Measurements from ENCODE around the gene CROT. TPM values are rescaled to one million over a fixed set of nuclear protein-coding genes. Genes with fewer than 3 reads are reported as not detected.

Gene CROT
- total RNA-seq, 1 donor from 2014 or later, result 11.2 TPM

GRCh38 chr7:87341441-87341840, 4.0 kb upstream of the CROT start:
- intact Hi-C loops (cut with micrococcal nuclease), result loop anchor here (5.0 to 10.0 kb wide), 2 partner anchors 253 to 286 kb away; partner anchors contain the start of gene RUNDC3B

GRCh38 chr7:87342231-87342630, 3.2 kb upstream of the CROT start:
- intact Hi-C loops (cut with micrococcal nuclease), result loop anchor here (5.0 to 10.0 kb wide), 2 partner anchors 253 to 285 kb away; partner anchors contain the start of gene RUNDC3B

- intact Hi-C loops (cut with micrococcal nuclease), result loop anchor here (2.0 to 10.0 kb wide), 4 partner anchors 24 to 283 kb away; partner anchors contain the start of gene RUNDC3B
Observed at GRCh38 chr7:87344446-87344845, 1.0 kb upstream of the CROT start.

- intact Hi-C loops (cut with micrococcal nuclease), result loop anchor here (1.0 to 10.0 kb wide), 7 partner anchors 23 to 873 kb away; partner anchors contain the start of genes DBF4, DMTF1, SLC25A40 and TMEM243
Observed at GRCh38 chr7:87345962-87346371, 503 bp downstream of the CROT start.

GRCh38 chr7:87347207-87347606, 1.7 kb downstream of the CROT start:
- intact Hi-C loops (cut with micrococcal nuclease), result loop anchor here (10.0 kb wide), 1 partner anchor 248 kb away; no protein-coding TSS in a partner anchor

- intact Hi-C loops (cut with micrococcal nuclease), result loop anchor here (10.0 kb wide), 1 partner anchor 247 kb away; no protein-coding TSS in a partner anchor
Observed at GRCh38 chr7:87347664-87348063, 2.2 kb downstream of the CROT start.

GRCh38 chr7:87354749-87355148, 9.3 kb downstream of the CROT start:
- intact Hi-C loops (cut with micrococcal nuclease), result no loop called here

GRCh38 chr7:87356448-87356847, 11.0 kb downstream of the CROT start:
- intact Hi-C loops (cut with micrococcal nuclease), result no loop called here

GRCh38 chr7:87359366-87359765, 13.9 kb downstream of the CROT start:
- intact Hi-C loops (cut with micrococcal nuclease), result no loop called here

GRCh38 chr7:87361320-87361719, 15.9 kb downstream of the CROT start:
- intact Hi-C loops (cut with micrococcal nuclease), result no loop called here

GRCh38 chr7:87363342-87363741, 17.9 kb downstream of the CROT start:
- intact Hi-C loops (cut with micrococcal nuclease), result no loop called here

- intact Hi-C loops (cut with micrococcal nuclease), result no loop called here
Observed at GRCh38 chr7:87364246-87364645, 18.8 kb downstream of the CROT start.

- intact Hi-C loops (cut with micrococcal nuclease), result loop anchor here (2.0 kb wide), 1 partner anchor 24 kb away; the partner anchor contains the start of gene CROT
Observed at GRCh38 chr7:87369216-87369615, 23.8 kb downstream of the CROT start.

- intact Hi-C loops (cut with micrococcal nuclease), result no loop called here
Observed at GRCh38 chr7:87370660-87371180, 25.3 kb downstream of the CROT start.

GRCh38 chr7:87375662-87376435, 30.4 kb downstream of the CROT start:
- intact Hi-C loops (cut with micrococcal nuclease), result no loop called here

GRCh38 chr7:87380905-87381304, 35.4 kb downstream of the CROT start:
- intact Hi-C loops (cut with micrococcal nuclease), result no loop called here

- intact Hi-C loops (cut with micrococcal nuclease), result no loop called here
Observed at GRCh38 chr7:87391020-87391701, 45.7 kb downstream of the CROT start.

GRCh38 chr7:87395442-87396020, 50.1 kb downstream of the CROT start:
- intact Hi-C loops (cut with micrococcal nuclease), result loop anchor here (2.0 kb wide), 1 partner anchor 51 kb away; the partner anchor contains the start of gene CROT

GRCh38 chr7:87398446-87398845, 53.0 kb downstream of the CROT start:
- intact Hi-C loops (cut with micrococcal nuclease), result no loop called here

- intact Hi-C loops (cut with micrococcal nuclease), result no loop called here
Observed at GRCh38 chr7:87404674-87405073, 59.2 kb downstream of the CROT start.

GRCh38 chr7:87411186-87411585, 65.7 kb downstream of the CROT start:
- intact Hi-C loops (cut with micrococcal nuclease), result no loop called here

All from T-helper 2 cell treated with Interferon-gamma antibody and Interleukin-4, amounts not matched to agents 100 ng/mL and 5 ng/mL, for 36 hours (primary cell).